GM15510 (cell line): ENCODE results near the gene MAPK8IP3.
A peak's percentile ranks its signal among the peaks of the same experiment; 100 is the strongest.

Experiments used
- POLR2A ChIP-seq: IDR thresholded peaks from 3 replicates; pipeline ENCODE4 v1.6.1; 2011; ENCODE audit warnings: borderline replicate concordance; ENCODE audit not compliant: insufficient read length; ENCODE audit errors: extremely low read depth

MAPK8IP3 gene, protein sequence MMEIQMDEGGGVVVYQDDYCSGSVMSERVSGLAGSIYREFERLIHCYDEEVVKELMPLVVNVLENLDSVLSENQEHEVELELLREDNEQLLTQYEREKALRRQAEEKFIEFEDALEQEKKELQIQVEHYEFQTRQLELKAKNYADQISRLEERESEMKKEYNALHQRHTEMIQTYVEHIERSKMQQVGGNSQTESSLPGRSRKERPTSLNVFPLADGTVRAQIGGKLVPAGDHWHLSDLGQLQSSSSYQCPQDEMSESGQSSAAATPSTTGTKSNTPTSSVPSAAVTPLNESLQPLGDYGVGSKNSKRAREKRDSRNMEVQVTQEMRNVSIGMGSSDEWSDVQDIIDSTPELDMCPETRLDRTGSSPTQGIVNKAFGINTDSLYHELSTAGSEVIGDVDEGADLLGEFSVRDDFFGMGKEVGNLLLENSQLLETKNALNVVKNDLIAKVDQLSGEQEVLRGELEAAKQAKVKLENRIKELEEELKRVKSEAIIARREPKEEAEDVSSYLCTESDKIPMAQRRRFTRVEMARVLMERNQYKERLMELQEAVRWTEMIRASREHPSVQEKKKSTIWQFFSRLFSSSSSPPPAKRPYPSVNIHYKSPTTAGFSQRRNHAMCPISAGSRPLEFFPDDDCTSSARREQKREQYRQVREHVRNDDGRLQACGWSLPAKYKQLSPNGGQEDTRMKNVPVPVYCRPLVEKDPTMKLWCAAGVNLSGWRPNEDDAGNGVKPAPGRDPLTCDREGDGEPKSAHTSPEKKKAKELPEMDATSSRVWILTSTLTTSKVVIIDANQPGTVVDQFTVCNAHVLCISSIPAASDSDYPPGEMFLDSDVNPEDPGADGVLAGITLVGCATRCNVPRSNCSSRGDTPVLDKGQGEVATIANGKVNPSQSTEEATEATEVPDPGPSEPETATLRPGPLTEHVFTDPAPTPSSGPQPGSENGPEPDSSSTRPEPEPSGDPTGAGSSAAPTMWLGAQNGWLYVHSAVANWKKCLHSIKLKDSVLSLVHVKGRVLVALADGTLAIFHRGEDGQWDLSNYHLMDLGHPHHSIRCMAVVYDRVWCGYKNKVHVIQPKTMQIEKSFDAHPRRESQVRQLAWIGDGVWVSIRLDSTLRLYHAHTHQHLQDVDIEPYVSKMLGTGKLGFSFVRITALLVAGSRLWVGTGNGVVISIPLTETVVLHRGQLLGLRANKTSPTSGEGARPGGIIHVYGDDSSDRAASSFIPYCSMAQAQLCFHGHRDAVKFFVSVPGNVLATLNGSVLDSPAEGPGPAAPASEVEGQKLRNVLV (N-terminal part only)

DNA sequence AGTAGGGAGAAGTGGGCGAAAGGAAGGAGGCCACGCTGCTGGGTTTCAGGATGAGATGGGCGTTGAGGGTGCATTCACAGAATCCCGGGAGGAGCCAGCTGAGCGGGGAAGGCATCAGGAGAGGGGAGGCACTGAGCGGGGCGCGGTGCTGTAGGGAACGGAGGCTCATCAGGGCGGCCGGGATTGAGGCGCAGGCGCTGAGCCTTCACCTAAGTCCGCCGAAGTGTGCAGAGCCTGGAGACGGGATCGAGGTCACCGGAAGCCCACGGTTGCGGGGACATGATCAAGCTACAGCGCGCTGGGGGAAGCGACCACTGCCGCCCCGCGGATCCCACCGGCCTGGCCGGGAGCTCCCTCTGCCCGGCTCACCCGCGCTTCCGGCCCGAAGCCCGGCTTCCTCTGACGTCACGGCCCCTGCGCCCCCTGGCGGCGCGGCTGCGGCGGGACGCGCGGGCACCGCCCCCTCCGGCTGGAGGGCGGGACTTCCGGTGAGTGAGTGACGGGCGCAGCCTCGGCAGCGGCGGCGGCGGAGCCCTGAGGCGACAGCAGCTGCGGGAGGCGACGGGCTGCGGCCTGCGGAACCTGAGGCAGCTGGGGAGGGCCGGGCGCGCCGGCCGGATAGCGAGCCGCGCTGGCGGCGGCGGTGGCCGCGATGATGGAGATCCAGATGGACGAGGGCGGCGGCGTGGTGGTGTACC, at the start of gene MAPK8IP3:
TSS of gene MAPK8IP3 (plus strand) at position 508 of the 698 bp plus-strand sequence. CDS start at position 653, 145 bp downstream.
- peak; percentile 98 for TF ChIP-seq POLR2A

DNA sequence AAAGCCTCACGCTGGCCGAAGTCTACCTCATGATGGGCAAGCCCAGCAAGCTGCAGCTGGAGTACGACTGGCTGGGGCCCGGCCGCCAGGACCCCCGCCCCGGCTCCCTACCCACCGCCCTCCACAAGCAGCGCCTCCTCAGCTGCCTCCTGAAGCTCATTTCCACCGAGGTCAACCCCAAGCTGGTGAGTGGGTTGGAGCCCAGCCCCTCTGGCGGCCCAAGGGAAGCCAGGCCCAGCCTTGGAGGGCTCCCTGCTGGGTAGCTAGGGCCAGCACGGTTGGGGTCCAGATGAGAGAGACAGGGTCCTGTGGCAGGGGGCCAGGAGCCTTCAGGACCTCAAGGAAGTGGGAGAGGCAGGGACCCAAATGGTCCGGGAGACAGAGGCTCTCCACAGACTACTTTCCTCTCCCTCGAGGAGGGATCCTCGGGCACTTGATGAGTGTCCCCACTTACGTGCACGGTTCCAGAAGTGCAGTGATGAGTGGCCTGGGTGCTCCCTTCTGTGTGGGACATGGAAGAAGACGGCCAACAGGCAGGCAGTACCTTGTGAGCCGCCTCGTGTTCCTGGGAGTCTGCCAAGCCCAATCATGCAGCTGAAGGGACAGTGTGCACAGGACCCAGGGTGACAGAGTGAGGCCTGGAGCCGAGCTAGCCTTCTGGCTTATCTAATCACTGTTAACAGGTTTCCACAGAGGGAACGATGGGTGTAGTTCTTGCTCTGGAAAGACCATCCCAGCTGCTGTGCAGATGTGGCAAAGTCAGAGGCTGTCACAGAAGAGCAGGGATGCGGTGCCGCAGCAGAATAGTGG, 49.0 kb upstream of the MAPK8IP3 start:
- no peak for TF ChIP-seq POLR2A

DNA sequence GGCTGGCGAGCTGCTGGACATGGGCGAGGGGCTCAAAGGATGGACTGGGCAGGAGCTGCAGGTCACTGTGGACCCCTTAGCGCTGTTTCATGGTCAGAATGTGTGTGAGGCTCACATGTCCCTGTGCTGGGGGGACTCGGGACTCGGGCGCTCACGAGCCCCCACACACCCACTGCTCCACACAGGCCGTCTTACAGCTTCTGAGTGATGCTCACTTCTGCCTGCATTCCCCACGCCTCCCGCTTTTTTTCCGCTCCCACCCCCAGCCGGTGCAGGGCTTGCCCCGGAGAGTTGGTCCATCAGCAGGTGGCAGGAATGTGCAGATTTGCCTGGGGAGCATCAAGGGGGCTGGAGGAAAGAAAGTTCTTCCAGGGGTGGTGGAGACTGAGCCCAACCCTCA, 48.2 kb upstream of the MAPK8IP3 start:
- no peak for TF ChIP-seq POLR2A

DNA sequence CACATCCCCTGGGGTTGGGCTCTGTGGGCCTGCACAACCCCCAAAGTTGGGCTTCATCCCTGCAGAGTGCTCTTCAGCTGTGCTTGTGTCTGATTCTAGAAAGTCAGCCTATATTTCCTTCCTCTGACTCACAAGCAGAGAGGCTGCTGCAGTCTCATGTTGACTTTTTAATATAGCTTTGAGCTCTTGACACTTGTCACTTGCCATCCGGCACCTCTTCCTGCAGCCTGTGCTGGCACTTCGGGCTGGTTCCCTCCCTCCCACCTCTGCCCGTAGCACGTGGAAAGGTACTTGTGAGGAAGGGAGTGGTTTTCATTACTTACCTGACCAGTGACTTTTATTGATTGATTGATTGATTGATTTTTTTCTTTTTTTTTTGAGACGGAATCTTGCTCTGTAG, 47.0 kb upstream of the MAPK8IP3 start:
- no peak for TF ChIP-seq POLR2A

DNA sequence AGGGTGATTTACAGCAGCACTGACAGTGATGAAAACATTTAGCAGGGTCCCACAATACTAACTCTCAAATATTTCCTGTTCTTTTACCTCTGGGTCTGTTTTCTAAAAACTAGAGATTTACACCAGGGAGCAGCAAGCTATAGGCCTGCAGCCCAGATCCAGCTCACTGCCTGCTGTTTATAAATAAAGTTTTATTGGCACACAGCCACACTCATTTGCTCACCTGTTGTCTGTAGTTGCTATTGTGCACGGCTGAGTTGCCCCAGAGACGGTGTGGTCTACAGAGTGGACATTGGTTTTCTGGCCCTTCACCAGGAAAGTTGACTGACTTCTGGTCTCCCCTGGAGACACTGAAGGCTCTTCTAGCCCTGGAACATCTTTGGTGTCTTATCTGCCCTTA, 44.2 kb upstream of the MAPK8IP3 start:
- TF ChIP-seq POLR2A: no peak

DNA sequence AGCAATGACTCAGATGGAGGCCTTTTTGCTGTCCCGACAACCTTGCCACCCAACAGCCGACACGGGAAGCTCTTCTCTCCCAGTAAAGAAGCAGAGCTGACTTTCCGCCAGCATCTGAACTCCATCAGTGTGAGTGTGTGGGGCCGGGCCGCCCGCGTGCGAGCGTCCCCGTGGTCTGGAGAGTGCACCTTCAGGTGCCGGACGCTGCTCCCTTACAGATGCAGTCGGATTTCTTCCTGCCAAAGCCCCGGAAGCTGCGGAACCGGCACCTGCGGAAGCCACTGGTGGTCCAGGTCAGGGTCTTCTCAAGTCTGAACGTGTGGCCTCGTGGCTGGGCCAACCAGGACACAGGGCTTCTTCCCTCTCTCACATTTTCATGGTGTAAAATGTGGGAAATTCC, 43.5 kb upstream of the MAPK8IP3 start:
- TF ChIP-seq POLR2A: no peak

DNA sequence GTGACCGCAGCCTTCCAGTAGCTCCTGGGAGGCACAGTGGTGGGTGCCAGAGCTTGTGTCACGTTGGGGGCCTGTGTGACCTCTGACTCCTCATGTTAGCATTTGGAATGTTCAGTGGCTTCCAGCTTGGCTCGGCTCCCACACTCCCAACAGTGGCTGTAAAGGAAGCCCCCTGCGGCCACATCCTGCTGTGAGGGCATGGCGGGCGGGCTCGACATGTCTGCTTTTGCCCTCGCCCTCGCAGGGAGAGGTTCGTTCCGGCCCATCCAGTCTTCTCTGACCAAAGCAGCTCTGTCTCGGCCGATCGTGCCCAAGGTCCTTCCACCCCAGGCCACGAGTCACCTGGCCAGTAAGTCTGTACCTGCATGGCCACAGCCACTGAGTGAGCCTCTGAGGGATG, 40.2 kb upstream of the MAPK8IP3 start:
- no peak for TF ChIP-seq POLR2A

DNA sequence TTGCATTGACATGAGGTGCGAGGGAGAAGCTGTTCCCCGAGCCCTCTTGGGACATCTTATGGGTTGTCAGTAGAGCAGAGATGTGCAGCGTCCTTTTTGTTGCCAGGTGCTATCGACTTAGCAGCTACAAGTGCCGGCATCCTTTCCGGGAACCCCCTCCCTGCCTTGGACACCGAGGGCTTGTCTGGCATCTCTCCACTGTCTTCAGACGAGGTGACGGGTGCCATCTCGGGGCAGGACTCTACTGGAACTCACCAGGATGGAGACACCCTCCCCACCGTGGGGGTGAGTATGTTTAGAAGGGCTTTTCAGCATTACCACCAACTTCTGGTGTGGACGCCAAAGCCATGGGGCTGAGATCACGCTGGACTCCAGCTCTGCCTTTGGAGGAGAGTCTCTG, 39.7 kb upstream of the MAPK8IP3 start:
- no peak for TF ChIP-seq POLR2A

DNA sequence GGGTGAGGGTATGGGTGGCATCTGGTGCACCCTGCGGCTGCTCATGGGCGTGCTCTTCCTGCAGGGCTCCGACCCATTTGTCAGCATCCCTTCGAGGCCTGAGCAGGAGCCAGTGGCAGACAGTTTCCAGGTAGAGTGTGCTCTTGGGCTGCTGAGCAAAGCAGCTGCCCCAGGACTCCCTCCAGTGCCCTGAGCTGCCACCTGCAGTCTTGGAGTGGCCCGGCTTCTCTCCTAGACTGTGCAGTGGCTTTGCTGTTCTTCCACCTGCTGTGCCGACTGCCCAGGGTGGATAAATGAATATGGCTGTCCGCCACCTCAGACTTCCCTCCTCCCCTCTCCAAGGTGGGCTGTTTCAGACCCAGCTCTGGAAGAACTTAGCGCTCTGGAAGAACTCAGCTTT, 38.7 kb upstream of the MAPK8IP3 start:
- TF ChIP-seq POLR2A: no peak

DNA sequence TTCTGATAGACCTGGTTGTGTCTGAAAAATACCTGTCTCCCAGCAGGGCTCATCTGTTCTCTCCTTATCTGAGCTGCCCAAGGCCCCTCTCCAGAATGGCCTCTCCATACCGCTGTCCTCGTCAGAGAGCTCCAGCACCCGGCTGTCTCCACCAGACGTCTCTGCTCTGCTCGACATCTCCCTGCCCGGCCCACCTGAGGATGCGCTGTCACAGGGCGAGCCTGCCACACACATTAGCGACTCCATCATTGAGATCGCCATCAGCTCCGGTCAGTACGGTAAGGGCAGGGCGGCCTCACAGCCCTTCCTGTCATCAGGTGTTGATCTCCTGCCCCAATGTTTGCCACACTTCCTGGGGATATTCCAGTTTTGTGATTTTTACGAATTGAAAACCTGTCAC, 38.1 kb upstream of the MAPK8IP3 start:
- no peak for TF ChIP-seq POLR2A

DNA sequence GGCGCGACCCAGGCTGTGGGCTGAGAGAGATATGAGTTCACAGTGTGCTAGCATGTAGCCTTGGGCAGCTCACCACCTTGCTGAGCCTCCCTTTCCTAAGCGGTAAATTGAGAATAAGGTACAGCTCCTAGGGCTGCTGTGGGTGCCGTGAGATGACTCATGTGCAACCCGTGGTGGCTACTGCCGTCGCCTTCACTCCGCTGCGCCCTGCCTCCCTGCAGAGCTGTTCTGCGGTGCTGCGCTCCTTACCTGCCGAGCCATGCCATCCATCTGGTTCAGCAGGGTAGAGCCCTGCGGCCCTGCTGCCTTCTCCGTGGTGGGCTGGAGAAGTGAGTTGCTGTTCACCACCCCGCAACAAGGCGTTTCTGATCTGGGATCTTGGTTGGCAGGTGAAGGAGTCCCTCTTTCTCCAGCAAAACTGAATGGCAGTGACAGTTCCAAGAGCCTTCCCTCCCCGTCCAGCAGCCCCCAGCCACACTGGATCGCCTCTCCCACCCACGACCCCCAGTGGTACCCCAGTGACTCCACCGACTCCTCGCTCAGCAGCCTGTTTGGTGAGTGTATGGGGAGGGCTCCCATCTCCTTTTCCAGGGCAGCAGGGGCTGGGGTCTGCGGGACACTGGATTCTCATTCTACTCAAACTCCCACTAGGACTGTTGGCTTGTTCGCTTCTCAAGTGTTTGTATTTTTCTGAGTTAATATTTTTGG, 37.2 kb upstream of the MAPK8IP3 start:
- no peak for TF ChIP-seq POLR2A

DNA sequence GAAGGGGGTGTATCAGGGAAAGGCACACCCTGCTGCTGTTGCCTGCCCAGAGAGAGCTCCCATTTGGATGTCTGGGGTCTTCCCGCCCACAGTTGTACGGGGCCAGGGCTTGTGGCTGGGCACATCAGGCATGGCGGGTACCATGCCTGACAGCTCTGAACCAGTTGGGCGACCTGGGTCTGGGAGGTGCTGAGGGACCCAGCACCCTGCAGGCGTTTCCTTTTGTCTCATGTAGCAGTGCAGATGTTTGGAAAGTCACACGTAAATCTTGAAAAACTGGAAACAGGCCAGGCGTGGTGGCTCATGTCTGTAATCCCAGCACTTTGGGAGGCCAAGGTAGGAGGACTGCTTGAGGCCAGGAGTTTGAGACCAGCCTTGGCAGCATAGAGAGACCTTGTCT, 36.3 kb upstream of the MAPK8IP3 start:
- no peak for TF ChIP-seq POLR2A

DNA sequence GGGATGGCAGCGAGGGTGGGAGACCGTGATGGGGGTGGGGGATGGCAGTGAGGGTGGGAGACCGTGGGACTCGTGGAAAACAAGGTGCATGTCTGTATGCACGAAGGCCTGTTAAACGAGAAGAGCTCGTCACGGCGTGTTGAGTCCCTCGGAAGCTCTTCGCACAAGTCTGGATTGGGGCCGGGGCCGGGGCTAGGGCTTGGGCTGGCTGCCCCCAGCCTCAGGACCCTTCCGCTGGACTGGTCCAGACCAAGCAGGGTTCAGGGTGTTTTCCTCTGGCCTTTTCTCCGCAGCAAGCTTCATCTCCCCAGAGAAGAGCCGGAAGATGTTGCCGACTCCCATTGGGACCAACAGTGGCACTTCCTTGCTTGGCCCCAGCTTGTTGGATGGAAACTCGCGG, 35.6 kb upstream of the MAPK8IP3 start:
- TF ChIP-seq POLR2A: no peak
